Neural cell (in vitro differentiated cells): ENCODE data around the gene ADCY5.

ENCODE experiments used
- CTCF ChIP-seq: fragments of 450-650 bp; IDR thresholded peaks from 2 replicates; pipeline ENCODE4 v1.5.1; 2014; ENCODE audit warnings: antibody characterized with exemption, mild to moderate bottlenecking, moderate library complexity; ENCODE audit not compliant: poor library complexity, severe bottlenecking
- EP300 ChIP-seq: fragments of 450-650 bp; conservative IDR thresholded peaks from 2 replicates; pipeline ENCODE4 v1.6.1; 2014; ENCODE audit warnings: antibody characterized with exemption, mild to moderate bottlenecking, moderate library complexity; ENCODE audit not compliant: poor library complexity, severe bottlenecking
- EZH2 ChIP-seq: fragments of 200-600, 300-800 bp; shearing (Covaris generic), sonication (generic); IDR thresholded peaks from 2 replicates; pipeline ENCODE4 v1.6.1; 2014; ENCODE audit warnings: antibody characterized with exemption, low read length, borderline replicate concordance, mild to moderate bottlenecking; ENCODE audit not compliant: insufficient read depth, poor library complexity, severe bottlenecking
- MXI1 ChIP-seq: fragments of 450-650 bp; conservative IDR thresholded peaks from 2 replicates; pipeline ENCODE4 v1.6.1; 2014; ENCODE audit warnings: antibody characterized with exemption, mild to moderate bottlenecking; ENCODE audit not compliant: poor library complexity, severe bottlenecking
- POLR2AphosphoS5 ChIP-seq: IDR thresholded peaks from 2 replicates; pipeline ENCODE4 v1.6.1; 2012
- REST ChIP-seq: IDR thresholded peaks from 2 replicates; pipeline ENCODE4 v1.6.1; 2012; ENCODE audit warnings: borderline replicate concordance

- TF ChIP-seq POLR2AphosphoS5 = no peak
- TF ChIP-seq CTCF = no peak
- TF ChIP-seq MXI1 = no peak
- no peak for TF ChIP-seq EZH2
- no peak for TF ChIP-seq REST
- TF ChIP-seq EP300 = no peak
Measured at GRCh38 chr3:123261666-123262065, 187.2 kb downstream of the ADCY5 start.
